NCI-H774 (cell line): ENCODE measurements around the gene TBC1D25.

Experiments used
- DNase-seq: peaks from one replicate; lab custom pipeline; 2025; lab: John Stamatoyannopoulos, UW

The TBC1D25 gene

GRCh38 chrX:48560056-48560455, 20.5 kb downstream of the TBC1D25 start:
- no peak for DNase-seq

- no peak for DNase-seq
Observed at GRCh38 chrX:48560681-48561080, 21.2 kb downstream of the TBC1D25 start.

GRCh38 chrX:48569958-48570357, 30.4 kb downstream of the TBC1D25 start:
- no peak for DNase-seq

- DNase-seq: no peak
Observed at GRCh38 chrX:48573690-48574269, 34.3 kb downstream of the TBC1D25 start.

DNA sequence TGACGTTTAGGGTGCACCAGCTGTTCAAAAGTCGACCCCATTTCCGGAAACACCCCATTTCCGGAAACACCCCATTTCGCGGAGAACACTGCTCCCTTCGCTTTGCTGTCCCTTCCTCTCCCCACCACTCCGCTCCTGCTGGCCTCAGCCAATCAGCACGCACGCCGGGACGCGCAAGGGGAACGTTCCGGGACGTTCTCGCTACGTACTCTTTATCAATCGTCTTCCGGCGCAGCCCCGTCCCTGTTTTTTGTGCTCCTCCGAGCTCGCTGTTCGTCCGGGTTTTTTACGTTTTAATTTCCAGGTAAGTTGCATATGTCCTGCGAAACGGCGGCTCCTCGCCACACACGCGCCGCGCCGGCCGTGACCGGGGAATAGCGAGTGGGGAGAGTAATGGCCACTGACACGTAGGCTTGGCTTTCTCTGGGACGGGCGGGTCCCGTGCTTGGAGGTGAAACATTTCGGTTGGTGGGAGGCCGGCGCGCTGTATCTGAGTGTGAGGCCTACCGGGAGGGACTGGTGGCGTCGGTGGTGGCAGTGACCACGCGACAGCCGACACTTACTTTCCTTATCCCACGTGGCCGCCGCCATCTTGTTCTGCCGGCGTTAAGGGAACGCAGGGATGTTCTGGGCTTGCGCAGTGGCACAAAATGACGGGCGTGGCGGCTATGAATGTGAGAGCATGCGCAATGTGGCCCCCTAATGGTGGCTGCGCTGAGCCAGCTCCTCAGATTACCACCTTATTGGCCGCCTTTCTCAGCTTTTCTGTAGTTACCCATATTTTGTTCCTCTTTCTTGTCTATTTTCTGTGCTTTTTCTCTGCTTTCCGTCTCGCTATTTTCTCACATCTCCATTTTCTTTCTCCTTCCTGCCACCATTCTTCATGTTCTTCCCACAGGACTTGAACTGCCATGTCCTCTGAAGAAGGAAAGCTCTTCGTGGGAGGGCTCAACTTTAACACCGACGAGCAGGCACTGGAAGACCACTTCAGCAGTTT, 35.1 kb downstream of the TBC1D25 start, which contains the start of gene RBM3:
Gene RBM3 (plus strand): TSS at position 215 of the 997 bp plus-strand sequence. CDS start 697 bp downstream, at position 912.
- DNase-seq: peak; percentile 84

DNA sequence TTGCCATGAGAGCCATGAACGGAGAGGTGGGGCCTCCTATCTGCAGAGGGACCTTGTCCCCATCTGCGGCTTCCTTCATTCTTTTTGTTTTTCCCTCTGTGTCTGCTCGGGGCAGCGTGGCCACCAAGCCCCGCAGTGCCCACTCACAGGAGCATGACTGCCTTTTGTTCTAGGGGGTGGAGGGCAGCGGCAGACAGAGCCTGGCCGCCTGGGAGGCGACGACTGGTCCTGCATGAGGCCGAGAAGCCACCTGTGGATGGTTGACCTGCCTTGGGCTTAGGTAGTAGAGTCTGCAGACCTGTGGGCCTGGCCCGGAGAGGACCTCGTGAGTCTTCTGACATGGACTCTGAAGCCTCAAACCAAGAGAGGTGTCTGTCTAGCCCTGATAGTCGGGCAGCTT, 36.1 kb downstream of the TBC1D25 start:
- DNase-seq: no peak

DNA sequence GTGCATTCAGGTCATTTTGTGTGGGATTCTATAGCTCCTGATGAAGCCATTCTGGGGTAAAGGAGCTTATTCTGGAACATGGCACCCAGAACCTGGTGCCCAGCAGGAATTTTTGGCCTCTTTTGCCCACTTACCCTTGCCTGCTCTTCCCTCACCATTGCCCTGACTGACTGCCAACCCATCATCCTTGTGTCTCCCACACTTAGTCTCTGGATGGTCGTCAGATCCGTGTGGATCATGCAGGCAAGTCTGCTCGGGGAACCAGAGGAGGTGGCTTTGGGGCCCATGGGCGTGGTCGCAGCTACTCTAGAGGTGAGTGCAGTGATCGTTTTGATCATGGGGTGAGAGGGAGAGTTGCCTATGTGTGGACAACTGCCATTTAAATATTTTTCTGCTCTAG, 36.6 kb downstream of the TBC1D25 start:
- DNase-seq: no peak

- DNase-seq: no peak
Observed at GRCh38 chrX:48578661-48579128, 39.2 kb downstream of the TBC1D25 start.

DNA sequence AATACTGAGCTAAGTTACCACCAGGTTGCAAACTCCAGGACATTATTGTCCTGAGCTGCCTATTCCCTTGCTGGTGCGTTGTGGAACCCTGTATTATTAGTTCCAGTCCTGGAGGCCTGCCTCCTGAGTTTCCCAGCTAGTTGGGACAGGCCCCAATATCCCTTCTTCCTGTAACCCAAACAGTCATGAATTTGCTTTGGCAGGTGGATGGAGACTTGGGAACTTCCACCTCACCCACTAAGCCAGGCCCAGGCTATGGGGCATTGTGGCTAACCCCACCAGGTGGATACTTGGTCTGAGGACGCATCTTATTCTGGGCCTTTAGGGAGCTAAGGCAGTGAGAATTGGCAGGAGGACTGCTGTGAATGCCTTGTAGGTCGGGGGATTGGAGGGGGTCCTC, 39.7 kb downstream of the TBC1D25 start:
- DNase-seq: no peak

DNA sequence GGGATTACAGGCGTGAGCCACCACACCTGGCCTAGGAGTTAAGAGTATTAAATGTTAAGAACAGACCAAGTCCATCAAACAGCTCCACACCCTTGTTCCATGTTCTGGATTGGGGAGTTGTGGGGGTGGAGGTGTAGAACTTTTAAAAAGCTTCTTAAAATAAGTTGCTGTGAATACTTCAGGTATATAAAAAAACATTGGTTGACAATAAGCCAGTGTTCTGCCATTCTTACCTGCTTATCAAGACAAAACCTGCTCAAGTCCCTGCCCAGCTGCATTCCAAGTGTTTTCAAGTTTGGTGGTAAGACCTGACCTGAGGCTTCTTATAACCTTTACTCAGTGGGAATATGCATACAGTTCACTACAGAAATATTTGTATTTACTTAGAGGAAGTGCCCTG, 41.1 kb downstream of the TBC1D25 start:
- no peak for DNase-seq

GRCh38 chrX:48584698-48585097, 45.2 kb downstream of the TBC1D25 start:
- DNase-seq: no peak

DNA sequence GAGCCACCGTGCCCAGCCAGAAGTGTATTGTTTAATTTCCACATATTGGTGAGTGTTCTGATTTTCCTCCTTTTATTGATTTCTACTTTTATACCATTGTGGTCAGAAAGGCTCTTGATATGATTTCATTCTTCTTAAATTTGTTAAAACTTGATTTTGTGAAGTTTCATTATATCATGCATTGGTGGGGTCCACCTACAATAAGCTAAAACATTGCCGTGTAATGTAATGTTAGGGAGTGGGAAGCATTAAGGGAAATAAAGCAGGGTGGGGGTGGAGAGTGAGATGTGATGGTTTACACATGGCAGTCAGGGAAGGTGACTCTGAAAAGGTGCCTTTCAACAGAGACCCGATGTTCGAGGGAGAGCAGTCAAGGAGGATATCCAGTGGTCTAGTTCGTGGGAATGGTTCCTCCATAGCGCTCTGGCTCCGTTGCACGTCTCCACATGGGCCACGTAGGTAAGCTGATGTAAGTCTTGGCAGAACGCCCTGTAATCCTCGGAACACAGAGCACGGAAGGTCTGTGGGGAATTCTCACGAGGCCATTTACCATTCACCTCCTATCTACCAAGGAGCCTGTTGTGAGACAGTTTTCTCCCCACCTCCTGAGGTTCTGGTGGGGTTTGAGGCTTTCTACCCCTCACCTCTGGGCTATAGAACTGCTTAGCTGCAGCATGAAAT, 50.1 kb downstream of the TBC1D25 start:
- DNase-seq: no peak

DNA sequence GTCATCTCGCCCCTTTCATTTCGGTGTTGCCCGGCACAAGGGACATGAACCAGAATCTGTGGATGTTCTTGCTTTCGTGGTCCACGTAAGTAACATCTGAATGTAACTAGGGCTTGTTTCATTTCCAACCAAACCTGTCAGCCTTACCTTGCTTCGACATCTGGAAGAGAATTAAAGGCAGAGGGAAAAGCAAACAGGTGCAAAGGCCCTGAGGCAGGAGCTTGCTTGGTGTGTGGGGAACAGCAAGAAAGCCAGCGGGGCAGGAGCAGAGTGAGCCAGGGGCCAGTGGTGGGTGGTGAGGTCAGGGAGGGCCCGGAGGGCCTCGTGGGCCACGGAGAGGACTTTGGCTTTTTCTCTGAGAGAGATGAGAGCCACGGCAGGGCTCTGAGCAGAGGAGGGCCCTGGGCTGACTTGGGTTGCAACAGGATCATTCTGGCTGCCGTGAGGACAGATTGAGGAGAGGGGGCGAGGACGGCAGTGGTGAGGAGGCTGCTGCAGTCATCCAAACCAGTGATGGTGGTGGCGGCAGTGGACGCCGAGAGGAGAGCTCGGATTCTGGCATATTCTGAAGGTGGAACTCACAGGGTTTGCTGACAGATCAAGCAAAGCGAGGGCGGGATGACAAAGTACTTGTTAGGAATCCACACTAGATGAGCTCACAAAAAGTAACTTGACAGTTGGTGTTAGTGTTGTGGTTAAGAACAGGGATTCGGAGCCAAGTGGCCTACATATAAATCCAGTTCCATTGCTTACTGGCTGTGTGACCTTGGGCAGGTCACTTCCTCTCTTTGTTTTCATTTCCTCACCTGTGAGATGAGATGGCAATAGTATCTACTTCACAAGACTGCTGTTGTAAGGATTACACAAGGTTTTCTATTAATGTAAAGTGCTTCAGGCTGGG, 50.9 kb downstream of the TBC1D25 start:
- DNase-seq: no peak

DNA sequence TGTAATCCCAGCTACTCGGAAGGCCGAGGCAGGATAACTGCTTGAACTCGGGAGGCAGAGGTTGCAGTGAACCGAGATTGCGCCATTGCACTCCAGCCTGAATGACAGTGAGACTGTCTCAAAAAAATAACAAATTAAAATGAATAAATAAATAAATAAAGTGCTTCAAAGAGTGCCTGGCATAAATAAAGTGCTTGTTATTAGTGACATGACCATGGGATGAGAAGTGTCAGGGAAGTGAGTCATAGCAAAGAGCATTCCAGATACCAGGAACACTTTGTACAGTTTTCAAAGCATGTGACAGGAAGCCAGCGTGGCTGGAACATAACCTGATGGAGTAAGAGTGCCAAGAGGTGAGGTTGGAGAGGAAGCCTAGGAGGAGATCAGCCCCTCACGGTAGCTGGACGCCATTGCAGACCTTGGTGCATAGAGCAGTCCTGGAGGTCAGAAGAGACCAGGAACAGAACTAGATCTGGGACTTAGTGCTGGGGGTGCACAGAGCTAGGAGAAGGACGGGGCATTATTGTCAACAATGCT, 51.8 kb downstream of the TBC1D25 start:
- DNase-seq: no peak

- DNase-seq: no peak
Observed at GRCh38 chrX:48592971-48593370, 53.5 kb downstream of the TBC1D25 start.

GRCh38 chrX:48595929-48596328, 56.4 kb downstream of the TBC1D25 start:
- DNase-seq: no peak

DNA sequence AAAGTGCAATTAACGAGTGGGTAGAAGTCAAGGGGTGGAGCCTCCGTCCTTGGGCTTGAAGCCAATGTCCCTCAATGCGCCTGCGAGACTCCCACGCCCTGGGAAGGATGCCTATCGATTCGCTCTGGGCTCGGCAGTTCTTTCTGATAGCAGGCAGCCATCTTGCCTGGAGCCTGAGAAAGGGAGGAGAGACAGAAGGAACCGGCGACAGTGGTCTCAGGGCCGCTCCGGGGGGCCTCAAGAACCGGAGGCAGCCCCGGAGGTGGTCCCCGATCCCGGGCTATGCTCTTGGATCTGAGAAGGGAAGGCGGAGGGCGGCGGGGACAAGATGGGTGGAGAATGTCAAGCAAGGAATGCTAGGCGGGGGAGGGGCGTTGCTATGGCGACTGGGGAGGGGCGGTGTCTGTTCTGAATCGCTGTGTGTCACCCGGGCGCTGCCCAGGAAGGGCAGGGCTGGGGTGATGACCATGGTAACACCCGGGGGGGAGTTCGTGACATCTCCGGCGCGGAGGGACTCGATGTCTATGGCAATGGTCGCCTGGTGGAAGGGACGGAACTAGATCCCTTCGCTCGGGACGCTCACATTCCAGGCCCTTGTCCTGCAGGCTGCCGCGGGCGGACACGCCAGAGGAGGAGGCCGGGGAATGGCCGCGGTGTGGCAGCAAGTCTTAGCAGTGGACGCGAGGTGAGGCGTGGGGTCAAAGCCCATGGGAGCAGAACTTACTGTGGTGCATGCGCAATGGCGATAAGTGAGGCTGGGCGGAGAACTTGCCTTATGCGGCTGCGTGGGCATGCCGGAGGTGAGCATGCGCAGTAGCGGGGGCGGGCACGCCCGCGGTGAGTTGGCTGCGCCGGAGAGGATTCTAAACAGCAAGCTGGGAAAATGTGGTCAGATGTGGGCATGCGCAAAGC, 58.1 kb downstream of the TBC1D25 start, which contains the start of gene WDR13:
Gene WDR13 (plus strand): TSS at position 140 of the 912 bp plus-strand sequence. CDS start 505 bp downstream, at position 645.
- DNase-seq: peak; percentile 83

GRCh38 chrX:48598614-48599013, 59.1 kb downstream of the TBC1D25 start:
- no peak for DNase-seq

DNA sequence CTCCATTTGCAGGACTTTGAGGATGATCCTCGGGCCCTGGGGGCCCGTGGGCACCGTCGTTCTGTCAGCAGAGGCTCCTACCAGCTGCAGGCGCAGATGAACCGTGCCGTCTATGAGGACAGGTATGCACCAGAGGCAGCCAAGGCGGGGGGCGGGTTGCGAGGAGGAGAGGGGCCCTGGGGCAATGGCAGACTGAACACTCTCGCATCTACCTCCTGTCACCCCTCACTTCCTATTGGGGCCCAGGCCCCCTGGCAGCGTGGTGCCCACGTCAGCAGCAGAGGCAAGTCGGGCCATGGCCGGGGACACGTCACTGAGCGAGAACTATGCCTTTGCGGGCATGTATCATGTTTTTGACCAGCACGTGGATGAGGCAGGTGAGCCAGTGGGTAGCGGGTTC, 59.8 kb downstream of the TBC1D25 start:
- DNase-seq: no peak

GRCh38 chrX:48600226-48600625, 60.7 kb downstream of the TBC1D25 start:
- DNase-seq: no peak
